ENCODE results near the gene MUC12.
"Not testable (repeated sequence)": the region's sequence is repeated elsewhere in the genome, so short reads cannot be mapped to it uniquely, and the experiment has no call there.

The MUC12 gene

DNA sequence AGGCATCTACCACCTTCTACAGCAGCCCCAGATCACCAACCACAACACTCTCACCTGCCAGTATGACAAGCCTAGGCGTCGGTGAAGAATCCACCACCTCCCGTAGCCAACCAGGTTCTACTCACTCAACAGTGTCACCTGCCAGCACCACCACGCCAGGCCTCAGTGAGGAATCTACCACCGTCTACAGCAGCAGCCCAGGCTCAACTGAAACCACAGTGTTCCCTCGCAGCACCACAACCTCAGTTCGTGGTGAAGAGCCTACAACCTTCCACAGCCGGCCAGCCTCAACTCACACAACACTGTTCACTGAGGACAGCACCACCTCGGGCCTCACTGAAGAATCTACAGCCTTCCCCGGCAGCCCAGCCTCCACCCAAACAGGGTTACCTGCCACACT is 29.2 kb downstream of the MUC12 start:
- DNase-seq = not testable (repeated sequence)

DNA sequence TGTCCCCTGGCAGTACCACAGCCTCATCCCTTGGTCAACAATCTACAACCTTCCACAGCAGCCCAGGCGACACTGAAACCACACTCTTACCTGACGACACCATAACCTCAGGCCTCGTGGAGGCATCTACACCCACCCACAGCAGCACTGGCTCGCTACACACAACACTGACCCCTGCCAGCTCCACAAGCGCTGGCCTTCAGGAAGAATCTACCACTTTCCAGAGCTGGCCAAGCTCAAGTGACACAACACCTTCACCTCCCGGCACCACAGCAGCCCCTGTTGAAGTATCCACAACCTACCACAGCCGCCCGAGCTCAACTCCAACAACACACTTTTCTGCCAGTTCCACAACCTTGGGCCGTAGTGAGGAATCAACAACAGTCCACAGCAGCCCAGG is 30.0 kb downstream of the MUC12 start:
- not testable (repeated sequence) for DNase-seq

DNA sequence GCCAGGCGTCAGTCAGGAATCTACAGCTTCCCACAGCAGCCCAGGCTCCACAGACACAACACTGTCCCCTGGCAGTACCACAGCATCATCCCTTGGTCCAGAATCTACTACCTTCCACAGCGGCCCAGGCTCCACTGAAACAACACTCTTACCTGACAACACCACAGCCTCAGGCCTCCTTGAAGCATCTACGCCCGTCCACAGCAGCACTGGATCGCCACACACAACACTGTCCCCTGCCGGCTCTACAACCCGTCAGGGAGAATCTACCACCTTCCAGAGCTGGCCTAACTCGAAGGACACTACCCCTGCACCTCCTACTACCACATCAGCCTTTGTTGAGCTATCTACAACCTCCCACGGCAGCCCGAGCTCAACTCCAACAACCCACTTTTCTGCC is 30.7 kb downstream of the MUC12 start:
- not testable (repeated sequence) for DNase-seq

DNA sequence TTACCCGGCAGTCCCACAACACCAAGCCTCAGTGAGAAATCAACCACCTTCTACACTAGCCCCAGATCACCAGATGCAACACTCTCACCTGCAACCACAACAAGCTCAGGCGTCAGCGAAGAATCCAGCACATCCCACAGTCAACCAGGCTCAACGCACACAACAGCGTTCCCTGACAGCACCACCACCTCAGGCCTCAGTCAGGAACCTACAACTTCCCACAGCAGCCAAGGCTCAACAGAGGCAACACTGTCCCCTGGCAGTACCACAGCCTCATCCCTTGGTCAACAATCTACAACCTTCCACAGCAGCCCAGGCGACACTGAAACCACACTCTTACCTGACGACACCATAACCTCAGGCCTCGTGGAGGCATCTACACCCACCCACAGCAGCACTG is 33.0 kb downstream of the MUC12 start:
- not testable (repeated sequence) for DNase-seq

DNA sequence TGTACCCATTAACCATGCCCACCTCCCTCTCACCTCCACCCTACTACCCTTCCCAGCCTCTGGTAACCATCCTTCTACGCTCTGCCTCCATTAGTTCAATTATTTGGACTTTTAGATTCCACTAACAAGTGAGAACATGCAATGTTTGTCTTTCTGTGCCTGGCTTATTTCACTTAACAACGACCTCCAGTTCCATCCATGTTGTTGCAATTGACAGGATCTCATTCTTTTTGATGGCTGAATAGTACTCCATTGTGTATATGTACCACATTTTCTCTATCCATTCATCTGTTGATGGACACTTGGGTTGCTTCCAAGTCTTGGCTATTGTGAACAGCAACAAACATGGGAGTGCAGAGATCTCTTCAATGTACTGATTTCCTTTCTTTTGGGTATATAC is 38.0 kb downstream of the MUC12 start:
- DNase-seq = not testable (repeated sequence)

DNA sequence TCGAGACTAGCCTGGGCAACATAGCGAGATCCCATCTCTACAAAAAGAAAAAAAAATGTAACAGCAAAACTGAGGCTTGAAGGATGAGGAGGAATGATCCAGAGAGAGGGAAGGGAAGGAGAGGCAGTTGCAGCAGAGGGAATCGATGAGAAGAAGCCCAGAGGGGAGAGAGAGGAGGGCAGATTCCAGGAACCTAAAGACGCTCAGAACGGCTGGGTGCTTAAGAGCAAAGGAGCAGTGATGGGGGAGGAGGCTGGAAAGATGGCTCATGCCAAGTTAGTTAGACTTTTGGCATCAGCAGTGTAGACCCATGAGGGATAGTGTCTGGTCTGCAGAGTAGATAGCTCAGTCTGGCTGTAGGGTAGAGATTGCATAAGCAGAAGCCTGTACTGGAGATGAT is 40.3 kb downstream of the MUC12 start:
- no peak for DNase-seq

DNA sequence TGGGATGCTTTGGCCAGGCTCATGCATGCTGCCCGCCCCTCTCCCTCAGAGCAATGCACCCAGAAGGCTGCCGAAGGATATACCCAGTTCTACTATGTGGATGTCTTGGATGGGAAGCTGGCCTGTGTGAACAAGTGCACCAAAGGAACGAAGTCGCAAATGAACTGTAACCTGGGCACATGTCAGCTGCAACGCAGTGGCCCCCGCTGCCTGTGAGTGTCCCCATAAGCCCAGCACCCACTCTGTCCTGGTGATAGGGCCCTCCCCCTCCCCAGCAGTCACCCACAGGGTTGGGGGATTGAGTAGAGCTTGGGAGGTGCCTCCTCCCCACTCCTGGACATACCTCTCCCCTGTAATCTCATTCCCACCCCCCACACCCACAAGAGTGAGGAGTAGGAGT is 43.6 kb downstream of the MUC12 start:
- no peak for DNase-seq

DNA sequence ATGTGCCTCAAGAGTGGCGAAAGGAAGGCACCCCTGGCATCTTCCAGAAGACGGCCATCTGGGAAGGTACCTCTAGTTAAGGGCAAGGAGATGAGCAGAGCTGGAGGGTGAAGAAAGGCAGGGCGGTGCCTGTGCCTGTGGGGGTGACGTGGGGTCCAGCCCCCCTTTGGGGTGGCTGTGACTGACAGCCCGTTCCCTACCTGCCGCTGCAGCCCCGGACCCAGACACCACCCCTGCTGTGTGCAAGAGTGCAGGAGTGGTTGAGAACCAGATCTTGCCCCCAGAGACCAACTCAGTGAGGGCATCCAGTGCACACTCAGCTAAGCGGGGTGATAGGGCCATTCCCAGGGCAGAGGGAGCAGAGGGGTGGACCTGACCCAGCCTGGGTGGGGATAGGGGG is 46.3 kb downstream of the MUC12 start:
- DNase-seq = no peak

DNA sequence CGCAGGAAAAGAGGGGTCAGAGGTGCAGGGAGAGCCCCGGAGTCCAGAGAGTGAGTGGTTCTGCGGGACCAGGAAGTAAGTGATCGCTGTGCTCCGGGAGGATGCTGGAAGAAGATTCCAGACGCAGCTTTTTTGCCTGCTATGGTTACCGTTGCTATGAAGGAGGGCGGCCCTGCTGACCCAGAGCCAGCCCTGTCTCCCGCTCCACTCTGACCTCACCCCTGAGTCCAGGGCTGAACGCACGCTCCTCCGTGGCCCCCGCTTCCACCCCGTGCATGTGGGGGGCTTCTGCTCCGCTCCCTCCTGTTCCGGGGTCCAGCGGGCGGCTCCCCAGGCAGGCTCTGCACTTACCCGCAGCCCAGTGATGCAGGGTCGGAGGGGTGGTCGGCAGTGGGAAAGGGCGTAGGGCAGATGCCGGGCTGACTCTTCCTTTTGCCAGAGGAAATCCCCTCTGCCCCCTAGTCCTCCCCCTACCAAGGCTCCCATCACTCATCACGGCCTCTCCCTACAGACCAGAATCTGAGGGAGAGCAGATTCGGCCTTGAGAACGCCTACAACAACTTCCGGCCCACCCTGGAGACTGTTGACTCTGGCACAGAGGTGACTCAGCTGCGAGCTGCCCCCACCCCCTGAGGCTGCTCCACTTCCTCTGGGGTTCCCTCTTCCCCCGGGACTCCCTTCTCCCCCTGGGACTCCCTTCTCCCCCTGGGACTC is 47.9 kb downstream of the MUC12 start:
- peak; percentile 77 for DNase-seq

DNA sequence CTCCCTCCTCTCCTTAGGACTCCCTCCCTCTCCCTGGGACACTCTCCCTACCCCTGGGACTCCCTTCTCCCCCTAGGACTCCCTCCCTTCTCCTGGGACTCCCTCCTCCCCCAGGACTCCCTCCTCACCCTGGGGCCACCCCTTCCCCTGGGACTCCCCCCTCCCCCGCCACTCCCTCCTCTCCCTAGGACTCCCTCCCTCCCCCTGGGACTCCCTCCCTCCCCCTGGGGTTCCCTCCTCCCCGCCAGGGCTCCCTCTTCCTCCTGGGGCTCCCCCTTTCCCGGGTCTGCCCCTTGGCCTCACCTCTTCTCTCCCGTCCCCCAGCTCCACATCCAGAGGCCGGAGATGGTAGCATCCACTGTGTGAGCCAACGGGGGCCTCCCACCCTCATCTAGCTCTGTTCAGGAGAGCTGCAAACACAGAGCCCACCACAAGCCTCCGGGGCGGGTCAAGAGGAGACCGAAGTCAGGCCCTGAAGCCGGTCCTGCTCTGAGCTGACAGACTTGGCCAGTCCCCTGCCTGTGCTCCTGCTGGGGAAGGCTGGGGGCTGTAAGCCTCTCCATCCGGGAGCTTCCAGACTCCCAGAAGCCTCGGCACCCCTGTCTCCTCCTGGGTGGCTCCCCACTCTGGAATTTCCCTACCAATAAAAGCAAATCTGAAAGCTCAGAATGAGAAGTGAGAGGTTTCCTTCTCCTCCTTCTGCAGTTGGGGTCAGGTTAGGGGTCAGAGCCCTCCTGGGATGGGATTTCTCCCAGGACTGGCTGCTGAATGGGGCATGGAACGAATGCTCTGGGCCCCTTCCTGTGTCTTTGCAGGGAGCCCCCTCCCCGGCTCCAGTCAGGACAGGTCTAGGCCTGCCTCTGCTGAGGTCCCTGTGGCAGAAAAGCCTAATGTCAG is 49.2 kb downstream of the MUC12 start:
- DNase-seq = no peak

DNA sequence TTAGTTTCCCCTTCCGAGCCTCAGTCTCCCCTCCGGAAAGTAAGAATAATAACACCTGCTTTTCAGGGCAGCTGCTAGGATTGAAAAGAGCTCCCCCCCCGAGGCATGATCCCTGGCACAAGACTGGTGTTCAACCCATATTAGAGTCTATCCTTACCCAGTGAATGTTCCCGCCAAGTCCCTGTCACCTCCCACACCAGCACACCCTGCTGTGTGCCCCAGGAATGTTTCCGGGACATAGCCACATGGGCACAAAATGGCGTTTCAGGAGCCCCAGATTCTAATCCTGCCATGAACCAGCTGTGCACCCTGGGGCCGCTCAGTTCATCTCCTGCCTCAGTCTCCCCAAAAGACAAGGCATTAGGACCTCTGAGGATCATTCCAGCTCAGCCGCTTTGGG is 51.1 kb downstream of the MUC12 start:
- DNase-seq = no peak

DNA sequence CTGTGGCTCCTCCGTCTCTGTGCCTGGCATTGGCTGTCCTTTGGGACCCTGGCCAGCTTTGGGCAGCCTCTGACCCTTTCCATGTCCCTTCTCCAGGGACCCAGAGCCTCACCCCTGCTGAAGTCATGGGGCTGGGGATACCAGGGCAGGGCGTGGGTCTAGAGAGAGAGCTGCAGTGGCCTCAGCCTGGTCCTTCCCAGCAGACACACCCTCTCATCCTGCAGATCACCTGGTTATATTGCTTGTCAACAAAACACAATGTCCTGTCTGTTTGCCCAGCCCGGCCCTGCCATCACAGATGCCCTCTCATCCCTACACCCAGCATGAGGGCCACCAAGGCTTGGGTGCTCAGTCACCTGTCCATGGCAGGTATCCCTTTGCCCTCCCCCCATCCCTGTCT is 52.3 kb downstream of the MUC12 start:
- DNase-seq = no peak

DNA sequence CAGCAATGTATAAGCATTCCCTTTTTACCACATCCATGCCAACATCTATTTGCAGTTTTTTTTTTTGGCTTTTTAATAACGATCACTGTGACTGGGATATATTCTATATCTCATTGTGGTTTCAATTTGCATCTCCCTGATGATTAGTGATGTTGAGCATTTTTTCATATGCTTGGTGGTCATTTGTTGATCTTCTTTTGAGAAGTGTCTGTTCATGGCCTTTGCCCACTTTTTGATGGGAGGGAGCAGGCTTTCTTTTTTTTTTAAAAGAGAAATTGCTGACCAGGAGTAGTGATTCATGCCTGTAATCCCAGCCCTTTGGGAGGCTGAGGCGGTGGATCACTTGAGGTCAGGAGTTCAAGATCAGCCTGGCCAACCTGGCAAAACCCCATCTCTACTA is 54.5 kb downstream of the MUC12 start:
- DNase-seq = no peak

DNA sequence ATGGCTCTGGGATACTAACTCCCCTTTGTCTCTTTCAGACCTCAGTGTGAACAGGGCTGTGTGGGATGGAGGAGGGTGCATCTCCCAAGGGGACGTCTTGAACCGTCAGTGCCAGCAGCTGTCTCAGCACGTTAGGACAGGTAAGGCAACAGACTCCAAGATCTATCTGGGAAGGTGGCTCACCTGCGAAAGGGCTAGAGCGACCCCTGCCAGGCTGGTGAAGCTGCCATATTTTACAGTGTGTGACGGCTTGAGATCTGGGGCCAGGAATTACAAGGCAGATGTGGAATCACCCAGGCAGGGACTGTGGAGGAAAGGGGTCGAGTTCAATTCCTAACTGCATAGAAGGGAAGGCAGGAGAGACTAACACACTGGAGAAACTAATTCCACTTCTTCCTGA is 61.7 kb downstream of the MUC12 start:
- DNase-seq = no peak

DNA sequence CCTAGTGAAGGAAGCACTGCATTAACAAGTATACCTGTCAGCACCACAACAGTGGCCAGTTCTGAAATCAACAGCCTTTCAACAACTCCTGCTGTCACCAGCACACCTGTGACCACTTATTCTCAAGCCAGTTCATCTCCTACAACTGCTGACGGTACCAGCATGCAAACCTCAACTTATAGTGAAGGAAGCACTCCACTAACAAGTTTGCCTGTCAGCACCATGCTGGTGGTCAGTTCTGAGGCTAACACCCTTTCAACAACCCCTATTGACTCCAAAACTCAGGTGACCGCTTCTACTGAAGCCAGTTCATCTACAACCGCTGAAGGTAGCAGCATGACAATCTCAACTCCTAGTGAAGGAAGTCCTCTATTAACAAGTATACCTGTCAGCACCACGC is 66.6 kb downstream of the MUC12 start:
- DNase-seq = no peak

DNA sequence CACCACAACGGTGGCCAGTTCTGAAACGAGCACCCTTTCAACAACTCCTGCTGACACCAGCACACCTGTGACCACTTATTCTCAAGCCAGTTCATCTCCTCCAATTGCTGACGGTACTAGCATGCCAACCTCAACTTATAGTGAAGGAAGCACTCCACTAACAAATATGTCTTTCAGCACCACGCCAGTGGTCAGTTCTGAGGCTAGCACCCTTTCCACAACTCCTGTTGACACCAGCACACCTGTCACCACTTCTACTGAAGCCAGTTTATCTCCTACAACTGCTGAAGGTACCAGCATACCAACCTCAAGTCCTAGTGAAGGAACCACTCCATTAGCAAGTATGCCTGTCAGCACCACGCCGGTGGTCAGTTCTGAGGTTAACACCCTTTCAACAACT is 71.9 kb downstream of the MUC12 start:
- not testable (repeated sequence) for DNase-seq

DNA sequence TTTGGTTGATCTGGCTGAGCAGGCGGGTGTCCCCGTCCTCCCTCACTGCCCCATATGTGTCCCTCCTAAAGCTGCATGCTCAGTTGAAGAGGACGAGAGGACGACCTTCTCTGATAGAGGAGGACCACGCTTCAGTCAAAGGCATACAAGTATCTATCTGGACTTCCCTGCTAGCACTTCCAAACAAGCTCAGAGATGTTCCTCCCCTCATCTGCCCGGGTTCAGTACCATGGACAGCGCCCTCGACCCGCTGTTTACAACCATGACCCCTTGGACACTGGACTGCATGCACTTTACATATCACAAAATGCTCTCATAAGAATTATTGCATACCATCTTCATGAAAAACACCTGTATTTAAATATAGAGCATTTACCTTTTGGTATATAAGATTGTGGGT is 89.0 kb downstream of the MUC12 start:
- DNase-seq = peak; percentile 76

DNA sequence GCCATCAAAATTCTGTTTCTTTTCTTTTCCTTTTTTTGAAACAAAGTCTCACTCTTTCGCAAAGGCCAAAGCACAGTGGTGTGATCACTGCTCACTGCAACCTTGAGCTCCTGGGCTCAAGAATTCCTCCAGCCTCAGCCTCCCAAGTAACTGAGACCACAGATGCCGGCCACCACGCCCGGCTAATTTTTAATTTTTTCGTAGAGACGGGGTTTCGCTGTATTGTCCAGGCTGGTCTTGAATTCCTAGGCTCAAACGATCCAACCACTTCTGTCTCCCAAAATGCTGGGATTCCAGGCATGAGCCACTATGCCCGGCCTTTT is 90.2 kb downstream of the MUC12 start:
- no peak for DNase-seq

DNA sequence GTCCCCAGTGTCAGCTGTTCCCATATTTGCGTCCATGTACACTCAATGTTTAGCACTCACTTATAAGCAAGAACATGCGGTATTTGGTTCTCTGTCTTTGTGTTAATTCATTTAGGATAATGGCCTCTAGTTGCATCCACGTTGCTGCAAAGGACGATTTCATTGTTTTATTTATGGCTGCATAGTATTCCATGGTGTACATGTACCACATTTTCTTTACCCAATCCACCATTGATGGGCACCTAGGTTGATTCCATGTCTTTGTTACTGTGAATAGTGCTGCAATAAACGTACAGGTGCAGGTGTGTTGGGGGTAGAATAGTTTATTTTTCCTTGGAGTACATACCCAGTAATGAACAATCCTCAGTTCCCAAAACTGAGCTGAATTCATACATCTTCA is 91.6 kb downstream of the MUC12 start:
- DNase-seq = no peak

DNA sequence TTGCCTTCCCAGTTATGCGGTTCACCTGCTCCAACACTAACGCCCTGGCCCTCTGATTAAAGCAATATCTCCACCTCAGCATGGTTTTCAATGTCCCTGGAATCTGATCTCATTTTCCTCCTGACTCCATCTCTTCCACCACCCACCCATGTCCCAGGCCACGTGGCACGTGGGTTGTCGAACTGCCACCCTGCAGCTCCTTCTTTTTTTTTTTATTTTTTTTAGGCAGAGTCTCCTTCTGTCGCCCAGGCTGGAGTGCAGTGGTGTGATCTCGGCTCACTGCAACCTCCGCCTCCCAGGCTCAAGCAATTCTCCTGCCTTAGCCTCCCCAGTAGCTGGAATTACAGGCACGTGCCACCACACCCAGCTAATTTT is 94.8 kb downstream of the MUC12 start:
- DNase-seq = not testable (repeated sequence)

DNA sequence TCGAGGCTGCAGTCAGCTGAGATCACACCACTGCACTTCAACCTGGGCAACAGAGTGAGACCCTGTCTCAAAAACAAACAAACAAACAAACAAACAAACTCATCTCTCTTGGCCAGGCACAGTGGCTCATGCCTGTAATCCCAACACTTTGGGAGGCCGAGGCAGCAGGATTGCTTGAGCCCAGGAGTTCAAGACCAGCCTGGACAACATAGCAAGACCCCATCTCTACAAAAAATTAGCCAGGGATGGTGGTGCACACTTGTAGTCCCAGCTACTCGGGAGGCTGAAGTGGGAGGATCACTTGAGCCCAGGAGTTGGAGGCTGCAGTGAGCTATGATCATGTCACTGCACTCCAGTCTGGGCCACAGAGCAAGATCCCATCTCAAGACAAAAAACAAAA is 95.8 kb downstream of the MUC12 start:
- DNase-seq = not testable (repeated sequence)

DNA sequence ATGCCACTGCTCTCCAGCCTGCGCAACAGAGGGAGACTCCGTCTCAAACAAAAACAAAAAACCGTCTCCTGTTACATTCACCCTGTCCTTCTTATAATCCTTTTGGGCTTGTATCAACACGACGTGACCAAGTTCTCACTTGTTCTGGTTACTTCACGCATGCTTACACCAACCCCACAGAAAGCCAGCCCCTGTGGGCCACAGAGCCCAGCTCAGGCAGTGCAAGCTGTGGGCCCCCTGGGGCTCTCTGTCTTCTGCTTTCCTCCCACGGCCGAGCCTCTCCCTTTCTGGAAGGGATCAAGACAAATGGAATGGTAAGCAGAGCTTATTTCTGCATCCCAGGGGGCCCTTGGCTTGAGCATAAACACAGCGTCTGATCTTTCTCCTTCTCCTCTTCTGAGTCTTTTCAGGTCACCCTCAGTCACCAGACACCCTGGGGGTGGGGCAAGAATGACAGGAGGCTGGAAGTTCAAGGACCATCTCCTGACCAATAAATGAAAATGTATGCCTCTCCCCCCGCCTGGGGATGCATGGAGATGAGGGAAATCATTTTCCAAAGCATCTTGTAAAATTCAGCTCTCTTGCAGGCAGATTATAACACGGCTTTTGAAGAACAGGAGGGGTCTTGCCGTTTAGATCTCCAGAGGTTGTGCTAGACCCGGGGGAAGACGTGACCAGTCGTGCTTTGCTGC is 96.9 kb downstream of the MUC12 start:
- no peak for DNase-seq

DNA sequence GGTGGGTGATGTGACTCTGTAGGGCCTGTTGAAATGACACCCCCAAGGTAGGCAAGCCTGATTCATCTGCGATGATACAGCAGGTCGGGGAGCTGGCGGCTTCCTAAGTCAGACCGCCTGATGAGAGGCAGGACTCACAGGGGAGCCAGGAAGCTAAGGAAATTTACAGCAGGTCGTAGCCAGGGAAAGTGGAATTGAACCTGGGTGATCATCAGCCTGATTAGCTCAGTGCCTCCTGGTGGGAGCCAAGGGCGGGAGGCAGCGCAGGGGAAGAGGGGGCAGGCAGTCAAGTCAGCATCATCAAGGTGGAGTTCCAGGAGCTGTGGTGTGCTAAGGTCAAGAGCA is 97.4 kb downstream of the MUC12 start:
- no peak for DNase-seq

DNA sequence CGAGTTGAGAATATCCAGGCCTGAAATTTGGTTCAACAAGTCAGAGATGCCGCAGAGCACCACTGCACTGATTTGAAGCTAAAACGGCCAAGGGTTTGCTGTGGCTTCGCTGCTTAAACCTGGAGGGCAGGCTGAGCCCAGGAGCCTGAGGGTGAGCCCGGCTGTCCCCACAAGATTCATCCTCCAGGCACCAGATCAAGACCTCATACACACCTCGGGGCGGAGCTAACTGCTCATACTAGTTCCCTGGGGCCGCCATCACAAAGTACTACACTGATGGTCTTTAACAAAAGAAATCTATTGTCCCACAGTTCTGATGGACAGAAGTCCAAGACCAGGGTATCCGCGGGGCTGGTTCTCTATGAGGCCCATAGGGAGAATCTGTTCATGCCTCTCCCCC is 99.0 kb downstream of the MUC12 start:
- no peak for DNase-seq

All from hematopoietic multipotent progenitor cell treated with erythropoietin and hydrocortisone succinate and interleukin-3 and kit ligand, for 4 days (in vitro differentiated cells).